Activated naive CD4-positive, alpha-beta T cell treated with anti-CD3 and anti-CD28 coated beads, Interleukin-2, amount 50 U/mL, for 16 hours (primary cell): ENCODE data around the gene VPS41.
"Not testable (repeated sequence)": the region's sequence is repeated elsewhere in the genome, so short reads cannot be mapped to it uniquely, and the experiment has no call there.

Source experiments
- DNase-seq: peaks from one replicate; pipeline ENCODE4 v3.0.0-alpha.2; 2020

VPS41 gene

DNA sequence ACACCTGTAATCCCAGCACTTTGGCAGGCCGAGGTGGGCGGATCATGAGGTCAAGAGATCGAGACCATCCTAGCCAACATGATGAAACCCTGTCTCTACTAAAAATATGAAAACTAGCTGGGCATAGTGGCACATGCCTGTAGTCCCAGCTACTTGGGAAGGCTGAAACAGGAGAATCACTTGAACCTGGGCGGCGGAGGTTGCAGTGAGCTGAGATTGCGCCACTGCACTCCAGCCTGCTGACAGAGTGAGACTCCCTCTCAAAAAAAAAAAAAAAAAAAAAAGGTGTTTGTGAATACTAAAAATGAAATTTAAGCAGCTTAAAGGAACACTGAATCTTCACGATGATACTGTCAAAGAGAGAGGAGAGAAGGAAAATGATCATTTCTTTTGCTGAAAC, 54.0 kb downstream of the VPS41 start:
- DNase-seq = not testable (repeated sequence)

DNA sequence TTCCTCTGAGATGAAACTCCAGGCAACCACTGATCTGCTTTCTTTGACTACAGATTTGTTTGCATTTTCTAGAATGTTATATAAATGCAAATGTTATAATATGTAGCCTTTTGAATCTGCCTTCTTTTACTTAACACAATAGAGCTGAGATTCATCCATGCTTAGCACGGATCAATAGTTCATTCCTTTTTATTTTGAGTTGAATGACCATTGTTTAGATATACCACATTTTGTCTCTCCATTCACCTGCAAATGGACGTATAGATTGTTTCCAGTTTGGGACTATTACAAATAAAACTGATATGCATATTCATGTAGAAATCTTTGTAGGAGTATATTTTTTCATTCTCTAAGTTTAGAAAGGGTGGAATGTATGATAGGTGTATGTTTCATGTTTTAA, 57.7 kb downstream of the VPS41 start:
- DNase-seq = no peak

DNA sequence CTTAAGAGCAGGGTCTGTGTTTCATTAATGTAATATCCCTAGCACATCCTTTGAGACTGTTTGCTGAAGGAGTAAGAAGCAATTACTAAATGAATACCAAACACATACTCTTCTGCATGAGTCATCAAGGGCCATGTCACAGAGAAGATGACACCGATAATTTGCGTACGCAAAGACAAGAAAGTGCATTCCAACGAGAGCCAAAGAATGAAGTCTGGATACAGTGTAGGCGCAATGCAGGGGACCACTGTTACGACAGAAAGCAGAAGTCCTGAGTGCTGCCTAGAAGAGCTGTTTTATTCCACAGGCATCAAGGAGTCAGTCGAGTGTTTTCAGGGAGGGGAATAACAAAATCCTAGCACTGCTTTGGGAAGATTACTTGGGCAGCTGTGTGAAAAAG, 62.7 kb downstream of the VPS41 start:
- DNase-seq = no peak

DNA sequence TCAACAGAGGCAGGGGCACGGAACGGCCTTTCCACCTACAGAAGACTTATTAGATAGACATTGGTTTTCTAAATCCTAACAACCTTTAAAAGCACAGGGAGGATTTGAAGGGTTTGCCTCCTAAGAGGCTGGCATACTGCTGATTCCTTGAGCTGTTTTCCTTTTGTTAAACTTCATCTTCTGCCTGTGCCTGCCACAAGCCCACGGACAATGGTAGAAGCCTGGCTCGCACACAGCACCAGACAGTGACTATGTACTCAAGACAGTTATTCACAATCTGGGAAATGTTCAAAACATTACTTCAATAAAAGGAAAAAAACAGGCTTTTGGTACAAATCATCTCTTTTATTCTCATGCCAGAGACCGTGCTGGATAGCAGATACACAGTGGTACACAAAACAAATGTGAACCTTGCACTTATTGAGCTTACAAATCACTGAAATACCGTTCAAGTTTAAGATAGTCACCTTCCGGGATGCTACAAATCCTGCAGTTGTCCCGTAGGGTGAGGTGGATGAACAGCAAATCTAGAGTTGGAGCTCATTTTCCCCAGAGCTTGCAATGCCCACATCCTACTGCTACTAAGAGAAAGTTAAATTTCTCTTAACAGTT, 63.9 kb downstream of the VPS41 start:
- DNase-seq = no peak

DNA sequence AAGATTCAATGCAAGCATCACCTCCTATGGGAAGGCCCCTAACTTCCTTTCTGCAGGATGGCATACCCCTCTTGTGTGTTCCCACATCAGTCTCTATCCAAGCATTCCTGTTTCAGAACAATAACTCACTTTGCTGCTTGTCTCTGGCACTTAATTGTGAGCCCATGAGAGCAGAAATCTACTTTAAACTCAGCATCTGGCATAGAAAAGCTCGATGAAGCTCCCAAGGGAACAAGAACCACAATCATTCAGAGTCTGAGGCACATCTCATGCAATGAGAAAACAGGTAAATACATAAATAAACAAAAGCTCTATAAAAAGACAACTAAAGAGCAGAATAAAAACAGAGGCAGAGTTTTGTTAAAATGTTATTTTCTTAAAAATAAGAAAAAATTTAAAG, 66.2 kb downstream of the VPS41 start:
- no peak for DNase-seq

DNA sequence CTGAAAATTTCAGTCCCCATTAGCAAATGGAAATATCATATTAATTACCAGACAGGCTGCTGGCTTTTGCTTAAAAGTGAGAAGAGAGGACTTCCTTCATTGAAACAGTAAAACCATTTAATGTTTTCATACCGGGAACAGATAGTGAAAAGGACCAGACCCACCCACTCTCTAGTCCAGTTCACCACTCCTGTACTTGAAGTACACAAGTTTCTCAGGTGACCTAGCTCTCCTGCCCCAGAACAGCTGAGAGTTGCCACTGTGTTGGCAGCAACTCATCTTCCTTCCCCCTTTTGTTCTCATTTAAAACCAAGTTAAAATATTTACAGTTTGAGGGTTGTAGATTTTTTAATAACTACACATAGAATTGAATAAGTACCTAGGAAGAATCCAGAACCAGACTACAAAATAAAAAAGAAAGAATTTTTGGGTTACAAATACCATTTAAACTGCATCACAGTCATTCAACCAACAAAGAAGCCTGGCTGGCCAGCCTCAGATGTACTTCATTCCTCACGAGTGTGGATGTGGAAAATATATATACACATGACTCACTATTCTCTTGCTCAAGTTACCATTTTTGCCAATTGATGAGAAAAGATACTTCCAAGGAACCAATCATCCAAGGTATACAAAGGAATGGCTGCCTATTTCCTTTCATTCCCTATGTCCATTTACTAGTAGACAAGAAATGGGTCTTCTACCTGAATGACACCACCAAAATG, 68.1 kb downstream of the VPS41 start:
- DNase-seq = no peak

DNA sequence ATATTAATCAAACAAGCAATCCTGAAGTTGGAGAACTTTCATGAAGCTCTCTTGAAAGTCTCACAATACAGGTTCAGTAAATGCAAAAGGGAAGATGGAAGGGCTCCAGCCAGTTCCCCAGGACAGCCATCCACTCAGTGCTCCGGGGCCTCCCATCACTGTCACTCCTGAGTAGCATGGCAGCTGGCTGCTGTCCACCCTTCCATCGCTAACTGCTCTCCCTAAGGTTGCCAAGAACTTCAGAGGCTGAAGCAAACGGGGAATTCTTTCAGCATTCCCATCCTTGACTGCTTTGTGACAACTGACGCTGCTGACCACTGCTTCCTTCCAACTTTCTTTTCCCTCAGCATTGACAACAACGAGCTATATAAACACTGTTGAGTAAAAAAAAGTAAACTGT, 69.1 kb downstream of the VPS41 start:
- DNase-seq = no peak

DNA sequence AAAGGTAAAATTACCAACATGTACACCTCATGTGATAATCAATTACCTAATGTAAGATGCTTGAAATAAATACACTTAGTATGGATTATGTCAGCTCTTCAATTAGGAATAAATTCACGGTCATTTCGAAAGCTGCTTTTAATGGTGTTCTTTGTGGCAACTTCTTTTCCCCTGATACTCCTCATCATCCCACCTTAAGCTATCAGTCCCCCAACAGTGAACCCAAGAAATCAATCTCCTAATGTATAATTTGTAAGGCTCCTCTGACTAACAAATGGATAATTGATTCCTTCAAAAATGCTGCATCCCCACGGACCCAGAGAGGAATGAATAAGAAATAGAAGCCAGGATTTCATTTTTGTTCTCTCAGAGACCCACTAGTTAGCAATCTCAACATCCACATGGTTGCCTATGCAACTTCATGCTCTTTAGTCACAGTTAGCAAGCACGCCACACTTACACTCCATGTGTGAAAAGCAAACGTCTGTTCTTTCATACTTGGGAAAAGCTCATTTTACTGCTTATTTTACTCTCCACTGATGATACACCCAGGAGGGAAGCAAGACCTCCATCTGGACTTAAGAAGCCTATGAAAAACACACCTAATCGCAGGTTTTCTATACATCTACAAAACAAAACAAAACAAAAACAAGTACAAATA, 70.1 kb downstream of the VPS41 start:
- DNase-seq = no peak

DNA sequence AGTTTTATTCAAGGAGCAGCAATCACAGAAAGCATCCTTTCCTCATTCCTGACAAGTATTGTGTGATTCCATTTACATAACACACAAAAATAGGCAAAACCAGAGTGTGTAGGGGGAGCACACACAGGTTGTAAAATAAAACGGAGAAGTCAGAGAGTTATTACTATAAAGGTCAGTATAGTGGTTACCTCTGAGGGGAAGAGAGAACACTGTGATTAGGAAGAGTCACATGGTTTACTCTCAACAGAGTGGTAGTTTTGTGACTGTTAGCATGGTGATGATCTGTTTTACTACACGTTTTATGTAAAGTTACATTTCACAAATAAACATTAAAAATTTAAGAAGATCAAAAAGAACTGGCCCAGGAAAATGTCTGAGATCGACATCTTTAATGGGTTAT, 74.6 kb downstream of the VPS41 start:
- DNase-seq = no peak

DNA sequence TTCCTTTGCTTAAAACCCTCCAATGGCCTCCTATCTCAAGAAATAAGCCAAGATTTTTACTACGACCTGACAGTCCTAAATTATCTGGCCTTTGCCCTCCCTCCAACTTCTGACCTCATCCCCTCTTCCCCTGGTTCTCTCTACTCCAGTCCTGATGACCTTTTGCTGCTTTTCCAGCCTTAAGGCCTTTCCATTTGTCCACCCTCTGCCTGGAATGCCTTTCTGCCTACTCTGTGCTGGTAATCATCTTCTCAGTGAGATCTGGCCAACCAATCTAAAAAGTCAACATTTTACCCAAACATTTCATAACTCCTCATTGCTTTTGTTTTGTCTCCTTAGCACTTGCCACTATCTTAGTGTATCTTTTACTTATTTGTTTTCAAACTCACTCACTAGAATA, 75.7 kb downstream of the VPS41 start:
- DNase-seq = no peak

DNA sequence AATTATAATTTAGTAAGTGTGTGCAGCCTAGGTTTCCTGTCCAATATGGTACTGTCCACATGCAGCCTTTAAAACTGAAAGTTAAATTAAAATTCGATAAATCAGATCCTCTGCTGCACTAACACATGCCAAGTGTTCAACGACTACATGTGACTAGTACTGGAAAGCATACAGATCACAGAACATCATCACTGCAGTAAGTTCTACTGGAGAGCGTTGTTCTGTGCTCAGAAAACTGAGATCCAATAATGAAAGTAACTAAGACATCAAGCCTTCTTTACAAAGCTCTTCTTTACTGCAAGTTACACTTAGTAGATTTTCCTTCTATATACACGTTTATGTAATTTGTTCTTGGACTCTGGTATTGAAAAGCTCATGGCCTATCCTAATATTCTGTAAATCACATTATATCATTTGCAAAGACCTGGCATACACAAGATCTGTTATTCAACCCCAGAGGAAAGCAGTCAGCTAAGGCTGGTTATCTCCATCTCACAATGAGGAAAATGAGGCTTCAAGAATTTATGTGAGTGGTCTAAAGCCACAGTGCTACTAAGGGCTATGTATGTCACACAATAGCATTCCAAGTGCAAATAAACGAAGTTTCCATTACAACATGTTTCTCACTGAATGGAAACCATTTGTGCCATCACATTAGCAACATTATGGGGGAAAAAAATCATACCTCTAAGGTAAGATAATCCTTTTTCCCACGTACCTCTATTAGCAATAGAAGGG, 77.6 kb downstream of the VPS41 start:
- DNase-seq = no peak

DNA sequence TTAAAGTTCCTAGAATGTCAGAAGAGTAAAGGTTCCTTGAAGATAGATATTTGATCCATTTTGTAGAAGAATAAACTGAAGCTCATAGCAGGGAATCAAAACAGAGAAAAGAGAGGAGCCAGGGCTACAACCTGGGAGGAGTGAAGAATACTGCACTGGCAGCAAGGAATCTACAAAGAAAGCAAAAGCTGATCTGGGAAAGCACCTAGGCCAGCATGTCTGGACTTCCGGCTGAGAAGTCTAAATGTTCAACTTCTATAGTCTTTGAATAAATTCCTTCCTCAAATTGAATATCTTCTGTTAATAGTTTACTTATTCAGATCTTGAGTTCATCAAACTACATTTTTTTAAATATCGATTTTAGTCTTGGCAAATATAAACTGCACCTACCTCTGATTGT, 78.2 kb downstream of the VPS41 start:
- no peak for DNase-seq

DNA sequence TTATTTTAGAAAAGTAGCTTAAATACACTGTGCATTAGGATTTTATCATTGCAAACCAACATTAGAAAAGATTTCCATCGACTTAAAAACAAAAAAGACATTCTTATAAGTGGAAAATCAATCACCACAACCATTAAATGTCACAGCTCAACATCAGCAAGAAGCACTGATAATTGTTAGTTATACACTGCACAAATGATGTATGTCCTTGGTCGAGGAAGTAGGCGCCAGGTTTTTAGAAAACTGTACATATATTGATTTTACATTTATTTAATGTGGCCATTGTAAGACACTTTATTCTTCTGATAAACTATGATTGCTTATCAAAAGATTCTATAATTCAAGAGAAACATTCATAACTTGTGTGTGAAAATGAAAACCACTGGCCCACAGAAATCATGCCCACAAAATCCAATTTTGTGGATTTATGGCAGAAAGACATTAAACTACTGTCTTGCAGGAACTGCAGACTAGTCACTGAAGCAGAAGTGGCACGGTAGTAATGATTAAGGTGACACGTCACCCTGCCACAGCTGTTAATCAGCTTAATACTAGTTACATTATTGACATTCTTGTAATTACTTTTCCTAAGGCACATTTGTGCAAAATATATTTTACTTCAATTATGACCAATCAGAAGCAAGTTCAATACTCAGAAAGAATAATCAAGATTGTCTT, 79.4 kb downstream of the VPS41 start:
- no peak for DNase-seq

DNA sequence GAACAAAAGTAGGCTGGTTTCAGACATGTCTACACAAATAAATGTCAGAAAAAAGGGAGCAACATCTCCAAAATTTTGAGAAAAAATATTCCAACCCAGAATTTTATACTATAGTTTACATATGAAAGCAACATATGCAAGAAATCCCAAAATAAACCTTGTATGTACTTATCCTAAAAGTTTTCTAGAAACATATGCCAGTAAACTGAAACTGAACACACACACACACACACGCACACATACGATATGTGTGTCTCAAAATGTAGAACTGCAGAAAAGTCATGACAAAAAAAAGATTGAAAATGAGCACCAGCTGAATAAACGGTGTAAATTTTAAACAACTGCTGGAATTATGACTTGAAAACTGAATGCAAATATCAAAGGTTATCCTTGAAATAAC, 81.0 kb downstream of the VPS41 start:
- no peak for DNase-seq

DNA sequence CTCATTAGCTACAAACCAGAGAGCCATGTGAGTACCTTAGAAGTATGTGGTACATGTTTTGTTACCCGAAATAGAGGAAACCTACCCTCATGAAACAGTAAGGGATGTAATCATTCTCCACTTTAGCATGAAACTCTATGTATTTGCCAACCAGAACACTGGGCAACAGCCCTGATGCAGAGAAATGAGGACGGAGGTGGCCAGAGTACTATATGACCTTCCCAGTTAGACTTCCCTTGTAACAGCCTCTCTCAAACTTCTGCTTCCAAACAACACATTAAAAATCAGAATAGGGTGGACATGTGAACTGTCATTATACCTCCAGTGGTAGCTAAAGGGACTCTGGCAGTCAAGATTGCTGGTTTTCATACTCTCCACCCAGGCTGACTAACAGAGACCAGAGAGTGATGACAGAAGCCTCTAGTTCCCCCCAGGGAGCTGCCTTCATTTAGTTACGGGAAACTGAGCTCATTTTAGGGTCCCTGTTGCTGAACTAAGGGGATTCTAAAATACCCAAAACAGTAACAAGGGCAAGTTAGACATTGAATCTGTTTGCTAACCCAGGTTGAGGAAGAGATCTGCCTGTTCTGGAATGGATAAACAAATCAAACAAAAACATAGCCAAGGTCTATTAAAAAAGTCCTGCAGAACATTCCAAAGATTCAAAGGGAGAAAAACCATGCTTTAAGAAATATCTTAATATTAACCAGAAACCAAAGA, 83.1 kb downstream of the VPS41 start:
- no peak for DNase-seq

DNA sequence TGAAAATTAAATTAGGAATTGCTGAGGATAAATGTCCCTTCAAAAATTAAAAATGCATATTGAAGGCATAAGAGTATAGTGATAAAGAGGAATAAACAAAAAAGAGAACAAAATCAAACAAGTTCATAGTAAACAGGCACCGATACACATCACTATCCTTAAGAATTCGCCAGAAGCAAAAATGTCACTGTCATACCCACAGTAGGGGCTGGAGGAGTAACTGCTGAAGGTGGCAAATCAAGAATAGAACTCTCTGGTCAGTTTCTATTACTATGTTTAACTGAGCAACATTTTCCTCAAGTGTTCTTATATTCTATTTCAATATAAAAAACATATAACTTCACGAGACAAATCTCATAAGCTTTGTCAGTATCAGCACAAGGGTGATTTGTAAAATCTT, 84.0 kb downstream of the VPS41 start:
- DNase-seq = no peak

DNA sequence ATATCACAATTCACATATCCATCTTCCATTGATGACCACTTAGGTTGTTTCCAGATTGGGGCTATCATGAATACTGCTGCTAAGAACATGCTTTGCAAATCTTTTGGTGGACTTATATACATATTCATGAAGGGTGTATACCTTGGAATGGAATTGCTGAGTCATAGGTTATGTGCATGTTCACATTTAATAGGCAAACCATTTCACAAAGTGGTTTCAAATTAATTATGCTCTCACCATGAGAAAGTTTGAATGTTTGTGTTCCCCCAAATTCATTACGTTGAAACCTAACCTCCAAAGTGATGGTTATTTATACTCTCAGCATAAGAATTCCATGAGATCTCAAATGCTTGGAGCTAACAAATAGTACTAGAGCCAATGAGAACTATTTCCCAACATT, 86.4 kb downstream of the VPS41 start:
- DNase-seq = no peak

DNA sequence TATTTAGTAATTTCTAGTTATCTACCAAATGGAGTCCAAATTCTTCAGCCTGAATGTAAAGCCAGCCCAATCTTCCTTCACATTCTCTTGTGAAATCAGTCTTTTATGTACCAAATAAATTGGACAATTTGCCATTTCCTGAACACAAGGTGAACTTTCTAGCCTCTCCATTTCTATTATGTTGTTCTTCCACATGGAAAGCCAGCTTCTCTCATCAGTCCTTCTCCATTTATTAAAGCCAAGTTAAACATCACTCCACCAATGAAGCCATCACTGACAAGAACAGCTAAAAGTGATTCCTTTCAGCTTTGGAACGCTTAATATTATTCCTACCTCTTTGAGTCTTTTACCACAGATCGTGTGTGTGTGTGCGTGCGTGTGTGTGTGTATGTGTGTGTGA, 88.4 kb downstream of the VPS41 start:
- DNase-seq = no peak

DNA sequence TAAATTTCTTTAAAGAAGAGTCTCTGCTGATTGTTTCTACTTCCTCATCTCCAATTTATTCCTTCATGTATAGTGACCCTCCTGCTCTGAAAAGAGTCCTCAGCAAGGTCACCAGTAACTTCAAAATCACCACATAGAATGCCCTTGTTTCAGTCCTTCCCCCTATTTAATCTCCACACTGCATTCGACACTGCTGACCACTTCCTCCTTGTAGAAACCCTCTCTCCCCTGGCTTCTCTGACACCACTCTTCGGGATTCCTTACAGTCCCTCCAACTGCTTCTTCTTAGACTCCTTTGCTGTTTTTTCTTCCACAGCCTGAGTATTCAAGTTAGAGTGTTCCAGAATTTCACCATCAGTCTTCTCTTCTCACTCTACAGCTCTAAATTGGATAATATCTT, 89.5 kb downstream of the VPS41 start:
- DNase-seq = no peak

DNA sequence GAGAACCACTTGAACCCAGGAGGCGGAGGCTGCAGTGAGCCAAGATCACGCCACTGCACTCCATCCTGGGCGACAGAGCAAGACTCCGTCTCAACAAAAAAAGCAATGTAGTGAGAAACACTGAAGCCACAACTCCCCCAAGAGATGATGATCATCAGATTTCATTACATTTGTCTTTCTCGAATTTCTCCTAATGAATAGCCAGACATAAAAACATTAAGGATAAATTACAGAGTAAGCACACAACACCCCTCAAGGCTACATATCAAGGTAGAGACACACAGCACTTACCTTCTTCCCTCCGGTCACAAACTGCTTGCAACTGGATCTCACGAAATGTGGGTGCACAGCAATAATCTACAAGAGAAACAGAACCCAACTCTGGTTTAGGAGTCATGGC, 91.5 kb downstream of the VPS41 start:
- no peak for DNase-seq

DNA sequence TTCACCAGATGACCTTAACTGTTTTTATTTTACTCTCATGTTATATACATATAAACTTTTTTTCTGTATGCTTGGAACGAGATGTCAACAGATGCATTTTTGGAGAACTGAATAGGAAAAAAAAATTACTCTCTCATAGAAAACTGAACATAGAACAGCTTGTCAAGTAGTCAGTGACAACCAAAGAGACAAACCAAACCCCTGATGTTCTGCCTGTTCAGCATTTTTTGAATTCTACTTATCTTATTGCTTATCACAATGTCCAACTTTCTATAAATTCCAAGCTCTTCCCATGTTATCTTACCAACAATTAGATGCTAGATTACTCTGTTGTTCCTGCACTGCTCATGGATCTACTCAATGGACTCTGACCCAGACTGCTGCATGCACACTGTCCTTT, 95.2 kb downstream of the VPS41 start:
- DNase-seq = no peak

DNA sequence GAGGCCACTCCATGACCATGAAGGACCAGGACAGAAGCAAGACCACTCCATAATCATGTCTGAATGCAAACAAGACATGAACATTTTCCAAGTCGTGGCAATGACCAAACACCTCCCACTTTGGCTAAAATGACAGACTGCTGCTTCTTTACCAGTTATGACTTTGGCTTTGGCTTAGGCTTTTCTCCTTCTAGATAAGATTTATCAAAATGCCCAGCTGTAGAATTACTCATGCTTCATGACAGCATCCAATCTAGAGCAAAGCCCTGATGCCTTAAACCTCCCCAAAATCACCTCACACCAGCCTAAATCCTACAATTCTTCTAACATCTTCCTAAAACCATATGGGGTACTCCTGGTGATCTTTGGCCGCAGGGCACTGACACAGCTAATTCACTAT, 102.1 kb downstream of the VPS41 start:
- no peak for DNase-seq

DNA sequence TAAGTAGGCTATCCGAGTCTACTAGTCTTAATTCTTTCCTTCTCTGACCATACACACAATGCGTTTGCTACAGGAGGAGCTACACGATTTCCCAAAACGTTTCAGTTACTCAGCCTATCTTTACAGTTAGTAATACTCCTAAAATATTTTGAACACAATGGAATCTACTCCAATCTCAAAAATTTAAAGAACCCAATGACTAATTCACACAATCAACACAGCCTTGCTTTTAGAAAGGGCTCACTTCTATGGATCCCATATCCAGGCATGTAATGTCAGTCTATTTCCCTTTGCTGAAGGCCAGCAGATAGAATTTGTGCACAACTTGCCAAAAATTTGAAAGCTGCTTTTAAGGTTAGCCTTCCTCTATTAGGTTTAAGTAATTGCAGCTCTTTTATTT, 107.2 kb downstream of the VPS41 start:
- no peak for DNase-seq
